ENCODE data around the gene FZD10.

FZD10 gene

GRCh38 chr12:130146176-130146931 is 15.9 kb upstream of the FZD10 start:
- TF ChIP-seq CTCF (IDR thresholded peaks at IDR 0.05; ENCODE audit: low read depth, low read length) = no peak
- no peak overlapping the region for H3K4me3 ChIP-seq (ENCODE audit: low read depth, low read length)

- no peak overlapping the region for H3K4me3 ChIP-seq (ENCODE audit: low read depth, low read length)
- no peak for TF ChIP-seq CTCF (IDR thresholded peaks at IDR 0.05; ENCODE audit: low read depth, low read length)
Observed at GRCh38 chr12:130147875-130148596, 14.2 kb upstream of the FZD10 start.

- TF ChIP-seq CTCF (IDR thresholded peaks at IDR 0.05; ENCODE audit: low read depth, low read length) = no peak
- no peak overlapping the region for H3K4me3 ChIP-seq (ENCODE audit: low read depth, low read length)
Observed at GRCh38 chr12:130151846-130152245, 10.4 kb upstream of the FZD10 start.

GRCh38 chr12:130152386-130152785 is 9.9 kb upstream of the FZD10 start:
- TF ChIP-seq CTCF (IDR thresholded peaks at IDR 0.05; ENCODE audit: low read depth, low read length) = no peak
- no peak overlapping the region for H3K4me3 ChIP-seq (ENCODE audit: low read depth, low read length)

GRCh38 chr12:130153803-130154202 is 8.5 kb upstream of the FZD10 start:
- TF ChIP-seq CTCF (IDR thresholded peaks at IDR 0.05; ENCODE audit: low read depth, low read length) = no peak
- H3K4me3 ChIP-seq (ENCODE audit: low read depth, low read length) = no peak overlapping the region

- no peak for TF ChIP-seq CTCF (IDR thresholded peaks at IDR 0.05; ENCODE audit: low read depth, low read length)
- H3K4me3 ChIP-seq (ENCODE audit: low read depth, low read length) = no peak overlapping the region
Observed at GRCh38 chr12:130154276-130155070, 7.8 kb upstream of the FZD10 start.
